ENCODE data around the gene PRTG. TPM values are rescaled to one million over a fixed set of nuclear protein-coding genes. Genes with fewer than 3 reads are reported as not detected.

Gene PRTG
- total RNA-seq, 1 donor from 2014 or later: 334 TPM

DNA sequence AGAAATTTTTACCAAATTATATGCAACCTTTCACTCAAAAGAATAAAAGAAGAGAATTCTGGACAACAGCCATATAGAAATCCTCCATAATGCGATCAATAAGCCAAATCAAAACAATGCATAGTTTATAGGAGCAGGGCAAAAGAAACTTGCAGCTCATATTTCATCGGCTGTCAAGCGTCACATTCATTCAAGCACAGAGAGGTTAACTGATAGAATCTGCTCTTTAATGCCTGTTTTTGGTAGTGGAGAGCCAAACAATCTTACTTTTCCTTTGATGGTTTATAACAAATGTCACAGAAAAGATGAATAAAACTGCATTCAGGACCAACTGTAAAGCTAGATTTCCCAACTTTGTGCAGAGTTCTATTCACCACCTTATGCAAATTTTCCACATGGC is 35.4 kb downstream of the PRTG start:
- Mint-ChIP-seq H3K27me3 (ENCODE audit: low read depth) (no peaks in the 10 kb centered on the region), H3K9me3 (peaks cover 3% of the 10 kb centered on the region), H3K4me3 (peak overlapping the region; percentile 66), H3K4me1 (peaks cover 85% of the 10 kb centered on the region), H3K36me3 (ENCODE audit: low read depth) (peaks cover 16% of the 10 kb centered on the region), H3K27ac (ENCODE audit: unreplicated experiment) (no peak overlapping the region)
- no peak for DNase-seq (ENCODE audit: low read depth, low spot score)
- TF ChIP-seq CTCF (conservative IDR thresholded peaks at IDR 0.05): no peak

- no peaks in the 10 kb centered on the region for H3K27me3 Mint-ChIP-seq (ENCODE audit: low read depth)
- peaks cover 7% of the 10 kb centered on the region for H3K36me3 Mint-ChIP-seq (ENCODE audit: low read depth)
- H3K27ac Mint-ChIP-seq (ENCODE audit: unreplicated experiment): no peak overlapping the region
- H3K4me1 Mint-ChIP-seq: peaks cover 76% of the 10 kb centered on the region
- H3K4me3 Mint-ChIP-seq: peak overlapping the region; percentile 17
- no peaks in the 10 kb centered on the region for H3K9me3 Mint-ChIP-seq
- no peak for DNase-seq (ENCODE audit: low read depth, low spot score)
- no peak for TF ChIP-seq CTCF (conservative IDR thresholded peaks at IDR 0.05)
Measured at GRCh38 chr15:55703873-55704301, 39.1 kb downstream of the PRTG start.

GRCh38 chr15:55700876-55701275 is 42.1 kb downstream of the PRTG start:
- peaks cover 7% of the 10 kb centered on the region for H3K36me3 Mint-ChIP-seq (ENCODE audit: low read depth)
- no peak for DNase-seq (ENCODE audit: low read depth, low spot score)
- no peaks in the 10 kb centered on the region for H3K27me3 Mint-ChIP-seq (ENCODE audit: low read depth)
- no peak for TF ChIP-seq CTCF (conservative IDR thresholded peaks at IDR 0.05)
- H3K9me3 Mint-ChIP-seq: no peaks in the 10 kb centered on the region
- H3K4me1 Mint-ChIP-seq: peaks cover 73% of the 10 kb centered on the region
- H3K27ac Mint-ChIP-seq (ENCODE audit: unreplicated experiment): no peak overlapping the region
- H3K4me3 Mint-ChIP-seq: no peak overlapping the region

GRCh38 chr15:55698653-55699052 is 44.3 kb downstream of the PRTG start:
- Mint-ChIP-seq H3K27ac (ENCODE audit: unreplicated experiment) (no peak overlapping the region), H3K27me3 (ENCODE audit: low read depth) (no peaks in the 10 kb centered on the region), H3K36me3 (ENCODE audit: low read depth) (peaks cover 9% of the 10 kb centered on the region), H3K4me1 (peaks cover 72% of the 10 kb centered on the region), H3K9me3 (no peaks in the 10 kb centered on the region), H3K4me3 (no peak overlapping the region)
- TF ChIP-seq CTCF (conservative IDR thresholded peaks at IDR 0.05): no peak
- DNase-seq (ENCODE audit: low read depth, low spot score): no peak

DNA sequence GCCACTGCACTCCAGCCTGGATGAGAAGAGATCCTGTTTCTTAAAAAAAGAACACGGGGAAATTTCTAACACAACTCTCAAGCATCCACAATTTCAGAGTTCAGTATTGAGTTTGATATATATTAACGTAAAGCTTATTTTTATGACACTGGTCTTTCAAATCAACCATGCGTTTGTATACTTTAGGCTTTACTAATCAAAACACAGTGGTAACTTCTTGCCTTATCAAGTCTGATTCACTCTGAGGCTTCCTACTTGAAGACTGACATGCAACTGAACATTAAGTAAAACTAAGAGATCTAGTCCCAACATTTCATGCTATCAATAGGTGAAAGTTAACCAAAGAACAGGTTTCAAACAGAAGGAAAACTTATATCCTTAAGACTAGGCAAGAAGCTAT is 46.7 kb downstream of the PRTG start:
- Mint-ChIP-seq H3K27ac (ENCODE audit: unreplicated experiment) (peak overlapping the region; percentile 90), H3K36me3 (ENCODE audit: low read depth) (peaks cover 9% of the 10 kb centered on the region), H3K9me3 (no peaks in the 10 kb centered on the region), H3K4me1 (peaks cover 61% of the 10 kb centered on the region), H3K27me3 (ENCODE audit: low read depth) (no peaks in the 10 kb centered on the region), H3K4me3 (no peak overlapping the region)
- DNase-seq (ENCODE audit: low read depth, low spot score): no peak
- no peak for TF ChIP-seq CTCF (conservative IDR thresholded peaks at IDR 0.05)

DNA sequence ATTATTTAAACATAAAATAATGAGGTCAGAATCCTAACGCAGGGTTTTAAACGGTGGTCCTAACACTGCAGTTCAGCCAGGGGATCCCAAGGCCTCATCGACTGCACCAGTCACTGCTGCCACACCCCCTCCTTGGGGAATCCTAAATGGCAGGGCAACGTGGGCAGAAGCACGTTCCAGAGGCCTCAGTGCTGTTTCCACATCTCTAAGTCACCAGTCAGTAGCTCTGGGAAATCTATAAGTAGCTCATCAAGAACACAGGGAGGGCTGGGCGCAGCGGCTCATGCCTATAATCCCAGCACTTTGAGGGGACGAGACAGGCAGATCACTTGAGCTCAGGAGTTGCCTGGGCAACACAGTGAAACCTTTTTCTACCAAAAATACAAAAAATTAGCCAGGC is 47.5 kb downstream of the PRTG start:
- Mint-ChIP-seq H3K36me3 (ENCODE audit: low read depth) (peaks cover 4% of the 10 kb centered on the region), H3K27ac (ENCODE audit: unreplicated experiment) (peak overlapping the region; percentile 90), H3K27me3 (ENCODE audit: low read depth) (no peaks in the 10 kb centered on the region), H3K4me1 (peaks cover 61% of the 10 kb centered on the region), H3K4me3 (no peak overlapping the region), H3K9me3 (no peaks in the 10 kb centered on the region)
- no peak for TF ChIP-seq CTCF (conservative IDR thresholded peaks at IDR 0.05)
- DNase-seq (ENCODE audit: low read depth, low spot score): no peak

All from neural crest cell (in vitro differentiated cells).